AG09319 (cell line): Measurements from ENCODE around the gene ZW10.

Source experiments
- DNase-seq: peaks from one replicate; pipeline ENCODE4 v3.0.0-alpha.2; 2010; ENCODE audit warnings: low read depth; ENCODE audit errors: extremely low read depth
- TF ChIP-seq, protein P1 (sequence below): IDR thresholded peaks from 2 replicates; pipeline ENCODE4 v1.5.1; 2011; ENCODE audit warnings: low read depth, mild to moderate bottlenecking, inconsistent platforms, low read length, moderate library complexity

Gene ZW10, protein sequence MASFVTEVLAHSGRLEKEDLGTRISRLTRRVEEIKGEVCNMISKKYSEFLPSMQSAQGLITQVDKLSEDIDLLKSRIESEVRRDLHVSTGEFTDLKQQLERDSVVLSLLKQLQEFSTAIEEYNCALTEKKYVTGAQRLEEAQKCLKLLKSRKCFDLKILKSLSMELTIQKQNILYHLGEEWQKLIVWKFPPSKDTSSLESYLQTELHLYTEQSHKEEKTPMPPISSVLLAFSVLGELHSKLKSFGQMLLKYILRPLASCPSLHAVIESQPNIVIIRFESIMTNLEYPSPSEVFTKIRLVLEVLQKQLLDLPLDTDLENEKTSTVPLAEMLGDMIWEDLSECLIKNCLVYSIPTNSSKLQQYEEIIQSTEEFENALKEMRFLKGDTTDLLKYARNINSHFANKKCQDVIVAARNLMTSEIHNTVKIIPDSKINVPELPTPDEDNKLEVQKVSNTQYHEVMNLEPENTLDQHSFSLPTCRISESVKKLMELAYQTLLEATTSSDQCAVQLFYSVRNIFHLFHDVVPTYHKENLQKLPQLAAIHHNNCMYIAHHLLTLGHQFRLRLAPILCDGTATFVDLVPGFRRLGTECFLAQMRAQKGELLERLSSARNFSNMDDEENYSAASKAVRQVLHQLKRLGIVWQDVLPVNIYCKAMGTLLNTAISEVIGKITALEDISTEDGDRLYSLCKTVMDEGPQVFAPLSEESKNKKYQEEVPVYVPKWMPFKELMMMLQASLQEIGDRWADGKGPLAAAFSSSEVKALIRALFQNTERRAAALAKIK

DNA sequence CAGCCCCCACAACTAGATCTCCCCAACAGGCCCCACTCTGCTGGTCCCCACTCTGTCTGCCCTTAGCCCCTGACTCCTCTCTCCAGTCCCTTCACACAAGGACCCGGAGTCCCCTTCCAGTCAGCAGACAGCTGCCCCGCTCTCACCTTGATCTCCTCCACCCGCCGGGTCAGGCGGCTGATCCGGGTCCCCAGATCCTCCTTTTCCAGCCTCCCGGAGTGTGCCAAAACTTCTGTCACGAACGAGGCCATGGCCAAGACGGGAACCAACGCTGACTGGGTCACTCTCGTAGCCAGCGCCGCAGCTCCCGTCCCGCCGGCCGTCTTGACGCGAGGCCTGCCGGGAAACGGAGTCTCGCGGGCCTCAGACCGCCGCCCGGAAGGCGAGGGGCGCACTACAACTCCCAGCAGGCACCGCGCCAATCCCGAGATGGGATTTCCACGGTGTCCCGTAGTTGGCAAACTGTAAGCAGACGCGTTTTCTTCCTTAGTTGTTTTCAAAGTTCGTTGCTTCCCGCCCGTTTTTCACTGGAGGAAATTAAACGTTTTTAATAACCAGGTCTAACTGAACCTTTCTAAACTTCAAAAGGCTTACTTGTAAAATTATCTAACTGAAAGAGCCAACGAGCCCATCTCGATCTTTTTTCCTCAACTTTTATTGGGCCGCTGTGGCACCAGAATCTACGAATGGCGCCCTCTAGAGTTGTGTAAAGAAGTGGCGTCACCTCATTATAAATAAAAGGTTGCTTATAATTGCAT is at the start of gene ZW10:
ZW10 (minus strand) TSS at position 277 of the 758 bp plus-strand sequence; CDS start at position 251, 26 bp downstream.
- DNase-seq: peak; percentile 93
- TF ChIP-seq, protein P1, sequence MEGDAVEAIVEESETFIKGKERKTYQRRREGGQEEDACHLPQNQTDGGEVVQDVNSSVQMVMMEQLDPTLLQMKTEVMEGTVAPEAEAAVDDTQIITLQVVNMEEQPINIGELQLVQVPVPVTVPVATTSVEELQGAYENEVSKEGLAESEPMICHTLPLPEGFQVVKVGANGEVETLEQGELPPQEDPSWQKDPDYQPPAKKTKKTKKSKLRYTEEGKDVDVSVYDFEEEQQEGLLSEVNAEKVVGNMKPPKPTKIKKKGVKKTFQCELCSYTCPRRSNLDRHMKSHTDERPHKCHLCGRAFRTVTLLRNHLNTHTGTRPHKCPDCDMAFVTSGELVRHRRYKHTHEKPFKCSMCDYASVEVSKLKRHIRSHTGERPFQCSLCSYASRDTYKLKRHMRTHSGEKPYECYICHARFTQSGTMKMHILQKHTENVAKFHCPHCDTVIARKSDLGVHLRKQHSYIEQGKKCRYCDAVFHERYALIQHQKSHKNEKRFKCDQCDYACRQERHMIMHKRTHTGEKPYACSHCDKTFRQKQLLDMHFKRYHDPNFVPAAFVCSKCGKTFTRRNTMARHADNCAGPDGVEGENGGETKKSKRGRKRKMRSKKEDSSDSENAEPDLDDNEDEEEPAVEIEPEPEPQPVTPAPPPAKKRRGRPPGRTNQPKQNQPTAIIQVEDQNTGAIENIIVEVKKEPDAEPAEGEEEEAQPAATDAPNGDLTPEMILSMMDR: peak; percentile 76

DNA sequence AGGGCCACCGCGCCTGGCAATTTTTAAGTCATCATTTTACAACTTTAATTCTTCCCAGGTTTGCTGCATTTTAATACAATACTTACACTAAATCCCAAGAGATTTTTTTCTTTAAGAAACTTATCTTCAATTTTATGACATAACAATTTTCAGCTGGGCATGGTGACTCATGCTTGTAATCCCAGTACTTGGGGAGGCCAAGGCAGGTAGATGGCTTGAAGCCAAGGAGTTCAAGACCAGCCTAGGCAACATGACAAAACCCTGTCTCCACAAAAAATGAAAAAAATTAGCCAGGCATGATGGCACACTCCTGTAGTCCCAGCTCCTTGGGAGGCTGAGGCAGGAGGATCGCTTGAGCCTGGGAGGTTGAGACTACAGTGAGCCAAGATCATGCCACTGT is 44.9 kb upstream of the ZW10 start:
- DNase-seq: no peak
- TF ChIP-seq, protein P1: no peak

DNA sequence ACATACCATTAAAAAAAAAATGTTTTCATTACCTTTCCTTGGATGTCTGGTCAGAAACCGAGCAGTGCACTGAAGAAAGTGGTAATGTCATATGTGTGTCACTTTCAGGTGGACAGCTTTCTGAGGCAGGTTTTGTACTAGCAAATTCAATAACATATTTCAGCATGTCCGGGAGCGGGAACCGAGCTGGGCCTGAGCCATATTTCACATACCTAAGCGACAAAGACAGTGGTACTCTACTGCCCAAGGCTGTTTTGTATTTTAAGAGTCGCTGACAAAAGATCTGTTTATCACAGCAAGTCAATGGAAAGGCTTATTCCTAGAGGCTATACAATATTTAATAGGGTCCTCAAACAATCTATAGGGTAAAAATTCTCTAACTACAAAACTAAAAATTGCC is 44.1 kb upstream of the ZW10 start:
- TF ChIP-seq, protein P1: no peak
- DNase-seq: no peak

DNA sequence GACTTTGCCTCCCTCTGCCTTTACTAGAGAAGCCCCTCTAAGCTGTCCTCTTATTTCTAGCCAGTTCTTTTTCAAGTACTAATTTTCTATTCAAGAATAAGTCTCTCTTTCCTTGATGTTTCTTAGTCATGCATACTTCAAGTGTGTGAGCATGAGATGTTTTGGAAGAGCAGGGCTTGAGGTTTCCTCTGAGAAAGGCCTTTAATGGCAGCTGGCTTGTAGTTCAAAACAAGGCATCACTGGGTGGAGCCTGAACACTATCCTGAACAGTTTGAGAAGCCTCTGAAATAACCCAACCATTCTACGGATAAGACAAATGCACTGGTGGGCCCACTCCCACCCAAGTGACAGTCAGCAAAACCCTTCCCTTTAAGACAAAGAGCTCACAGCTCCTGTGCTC is 43.7 kb upstream of the ZW10 start:
- DNase-seq: no peak
- TF ChIP-seq, protein P1: no peak

DNA sequence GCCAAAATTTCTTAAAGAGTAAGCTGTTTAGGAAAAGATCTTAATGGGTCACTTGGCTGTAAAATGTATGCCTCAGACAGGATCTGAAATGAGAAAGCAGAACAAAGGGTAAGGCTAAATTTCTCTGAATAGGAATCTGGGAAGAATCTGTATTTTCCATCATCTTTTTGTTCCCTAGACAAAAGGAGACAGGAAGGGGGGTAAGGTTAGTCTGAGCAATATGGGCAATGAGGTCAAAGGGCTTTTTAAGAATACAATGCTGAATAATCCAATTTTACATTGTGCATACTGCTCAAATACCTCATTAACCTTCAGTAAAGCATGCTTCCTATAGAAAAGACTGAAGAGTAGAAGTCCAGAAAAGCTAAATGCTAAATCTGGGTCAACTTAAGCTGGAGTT is 40.7 kb upstream of the ZW10 start:
- no peak for DNase-seq
- TF ChIP-seq, protein P1: no peak

DNA sequence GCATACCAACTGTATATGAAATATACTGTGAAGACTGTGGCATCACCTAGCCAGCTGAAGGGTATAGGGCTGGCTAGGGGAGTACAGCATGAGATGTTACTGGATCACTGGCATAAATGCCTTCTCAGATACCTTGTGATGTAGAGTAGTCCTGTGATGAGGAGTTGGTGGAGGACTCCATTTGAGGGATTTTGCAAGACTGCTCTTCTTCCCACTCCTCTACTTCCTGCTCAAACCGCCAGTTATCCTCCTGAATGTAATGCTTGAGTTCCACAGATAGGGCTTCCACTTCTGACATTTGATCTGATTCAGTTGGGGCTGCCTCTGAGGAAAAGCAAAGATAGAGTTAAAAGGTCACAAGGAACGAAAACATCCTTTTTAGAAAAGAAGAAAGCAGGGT is 35.4 kb upstream of the ZW10 start:
- DNase-seq: no peak
- TF ChIP-seq, protein P1: no peak
